Measurements from ENCODE around the gene NPC1.

NPC1 gene

GRCh38 chr18:23523429-23524212 lies 62.7 kb downstream of the NPC1 start:
- Histone ChIP-seq H3K9me2 (ENCODE audit: low read depth, low read length) (no peaks in the 10 kb centered on the region), H2AFZ (ENCODE audit: low read length) (no peak overlapping the region), H3F3A (ENCODE audit: insufficient read depth, low read length) (no peaks in the 10 kb centered on the region), H3K9me3 (ENCODE audit: low read length) (no peaks in the 10 kb centered on the region), H3K4me3 (ENCODE audit: low read depth, low read length, poor library complexity, severe bottlenecking) (no peak overlapping the region), H3K4me1 (ENCODE audit: insufficient read depth, low read length, severe bottlenecking) (no peaks in the 10 kb centered on the region), H4K20me1 (ENCODE audit: insufficient read depth, low read length) (no peaks in the 10 kb centered on the region), H3K9ac (ENCODE audit: low read length) (no peak overlapping the region), H3K4me2 (ENCODE audit: low read length) (no peak overlapping the region), H3K27me3 (ENCODE audit: insufficient read depth, low read length) (no peaks in the 10 kb centered on the region), H3K79me2 (ENCODE audit: insufficient read depth, low read length) (no peaks in the 10 kb centered on the region), H3K36me3 (ENCODE audit: insufficient read depth, low read length) (peaks cover 90% of the 10 kb centered on the region), H3K27ac (ENCODE audit: low read depth, low read length, poor library complexity, severe bottlenecking) (no peak overlapping the region)
- TF ChIP-seq CTCF (IDR thresholded peaks at IDR 0.05; ENCODE audit: low read length), result no peak
- no peak for TF ChIP-seq EZH2 (IDR thresholded peaks at IDR 0.05; ENCODE audit: borderline replicate concordance, low read length)

GRCh38 chr18:23521907-23522306 lies 64.4 kb downstream of the NPC1 start:
- TF ChIP-seq CTCF (IDR thresholded peaks at IDR 0.05; ENCODE audit: low read length) (no peak), EZH2 (IDR thresholded peaks at IDR 0.05; ENCODE audit: borderline replicate concordance, low read length) (no peak)
- Histone ChIP-seq H3K79me2 (ENCODE audit: insufficient read depth, low read length) (no peaks in the 10 kb centered on the region), H3K9ac (ENCODE audit: low read length) (no peak overlapping the region), H3F3A (ENCODE audit: insufficient read depth, low read length) (no peaks in the 10 kb centered on the region), H3K36me3 (ENCODE audit: insufficient read depth, low read length) (peaks cover 89% of the 10 kb centered on the region), H3K27ac (ENCODE audit: low read depth, low read length, poor library complexity, severe bottlenecking) (no peak overlapping the region), H3K4me1 (ENCODE audit: insufficient read depth, low read length, severe bottlenecking) (no peaks in the 10 kb centered on the region), H3K4me3 (ENCODE audit: low read depth, low read length, poor library complexity, severe bottlenecking) (no peak overlapping the region), H2AFZ (ENCODE audit: low read length) (no peak overlapping the region), H3K4me2 (ENCODE audit: low read length) (no peak overlapping the region), H4K20me1 (ENCODE audit: insufficient read depth, low read length) (no peaks in the 10 kb centered on the region), H3K9me3 (ENCODE audit: low read length) (no peaks in the 10 kb centered on the region), H3K27me3 (ENCODE audit: insufficient read depth, low read length) (no peaks in the 10 kb centered on the region), H3K9me2 (ENCODE audit: low read depth, low read length) (no peaks in the 10 kb centered on the region)

- TF ChIP-seq EZH2 (IDR thresholded peaks at IDR 0.05; ENCODE audit: borderline replicate concordance, low read length) (no peak), CTCF (IDR thresholded peaks at IDR 0.05; ENCODE audit: low read length) (no peak)
- H3K9me2 ChIP-seq (ENCODE audit: low read depth, low read length), result no peaks in the 10 kb centered on the region
- no peak overlapping the region for H2AFZ ChIP-seq (ENCODE audit: low read length)
- peaks cover 89% of the 10 kb centered on the region for H3K36me3 ChIP-seq (ENCODE audit: insufficient read depth, low read length)
- H3K79me2 ChIP-seq (ENCODE audit: insufficient read depth, low read length), result no peaks in the 10 kb centered on the region
- no peaks in the 10 kb centered on the region for H3F3A ChIP-seq (ENCODE audit: insufficient read depth, low read length)
- no peak overlapping the region for H3K4me2 ChIP-seq (ENCODE audit: low read length)
- H3K9me3 ChIP-seq (ENCODE audit: low read length), result no peaks in the 10 kb centered on the region
- no peak overlapping the region for H3K4me3 ChIP-seq (ENCODE audit: low read depth, low read length, poor library complexity, severe bottlenecking)
- no peaks in the 10 kb centered on the region for H4K20me1 ChIP-seq (ENCODE audit: insufficient read depth, low read length)
- H3K9ac ChIP-seq (ENCODE audit: low read length), result no peak overlapping the region
- no peak overlapping the region for H3K27ac ChIP-seq (ENCODE audit: low read depth, low read length, poor library complexity, severe bottlenecking)
- no peaks in the 10 kb centered on the region for H3K4me1 ChIP-seq (ENCODE audit: insufficient read depth, low read length, severe bottlenecking)
- H3K27me3 ChIP-seq (ENCODE audit: insufficient read depth, low read length), result no peaks in the 10 kb centered on the region
Measured at GRCh38 chr18:23521271-23521670, 65.0 kb downstream of the NPC1 start.
